Endodermal cell (in vitro differentiated cells): ENCODE data around the gene PRDM5. TPM values are rescaled to one million over a fixed set of nuclear protein-coding genes. Genes with fewer than 3 reads are reported as not detected.

Source experiments
- DNase-seq: peaks from one replicate; pipeline ENCODE4 v3.0.0-alpha.2; 2017
- H3K27ac ChIP-seq: 2 replicates; pipeline ENCODE4 v1.5.1; 2013; ENCODE audit warnings: mild to moderate bottlenecking, low read depth, low read length, moderate library complexity
- H3K27me3 ChIP-seq: 2 replicates; pipeline ENCODE4 v1.6.1; 2013; ENCODE audit warnings: mild to moderate bottlenecking, low read length, moderate library complexity; ENCODE audit not compliant: insufficient read depth, control insufficient read depth, poor library complexity, severe bottlenecking
- H3K36me3 ChIP-seq: 2 replicates; pipeline ENCODE4 v1.7.0; 2013; ENCODE audit warnings: mild to moderate bottlenecking, low read length, moderate library complexity; ENCODE audit not compliant: control insufficient read depth, insufficient read depth
- H3K4me1 ChIP-seq: one replicate; pipeline ENCODE4 v1.7.0; 2013; ENCODE audit warnings: low read length; ENCODE audit not compliant: control insufficient read depth, insufficient read depth
- H3K4me3 ChIP-seq: 2 replicates; pipeline ENCODE4 v1.5.1; 2013; ENCODE audit warnings: mild to moderate bottlenecking, low read length, moderate library complexity
- H3K9ac ChIP-seq: 2 replicates; pipeline ENCODE4 v1.6.1; 2013; ENCODE audit warnings: mild to moderate bottlenecking, low read length, moderate library complexity; ENCODE audit not compliant: poor library complexity, severe bottlenecking; ENCODE audit errors: extremely low read depth
- H3K9me3 ChIP-seq: 2 replicates; pipeline ENCODE4 v1.6.1; 2013; ENCODE audit warnings: mild to moderate bottlenecking, low read length, moderate library complexity; ENCODE audit not compliant: control insufficient read depth
- H3K27ac Mint-ChIP-seq: 2 replicates; pipeline ENCODE4 v1.8.0; 2020; ENCODE audit warnings: mixed read lengths
- H3K27me3 Mint-ChIP-seq: 2 replicates; pipeline ENCODE4 v1.8.0; 2021; ENCODE audit warnings: mild to moderate bottlenecking, mixed read lengths; ENCODE audit not compliant: insufficient read depth
- H3K36me3 Mint-ChIP-seq: 2 replicates; pipeline ENCODE4 v1.8.0; 2020; ENCODE audit warnings: low read depth, mixed read lengths
- H3K4me1 Mint-ChIP-seq: 2 replicates; pipeline ENCODE4 v1.8.0; 2020; ENCODE audit warnings: mixed read lengths
- H3K4me3 Mint-ChIP-seq: 2 replicates; pipeline ENCODE4 v1.8.0; 2020; ENCODE audit warnings: mild to moderate bottlenecking, moderate library complexity, mixed read lengths
- H3K9me3 Mint-ChIP-seq: 2 replicates; pipeline ENCODE4 v1.8.0; 2020; ENCODE audit warnings: mild to moderate bottlenecking, mixed read lengths
- CTCF ChIP-seq: fragments of 200-600 bp; sonication (generic); conservative IDR thresholded peaks from 2 replicates; pipeline ENCODE4 v1.5.0; 2021; ENCODE audit warnings: antibody characterized with exemption, mild to moderate bottlenecking
- WGBS, 2 experiments: methylation state at CpG; one replicate each; pipeline versions ENCODE4 v1.1.5 to v1.1.7; 2013; ENCODE audit warnings: missing lambda C conversion rate in 2 of 2, mixed read lengths in 1 of 2; ENCODE audit not compliant: insufficient coverage in 1 of 2, insufficient read length in 1 of 2; 5-methylcytosine and 5-hydroxymethylcytosine counted together
- total RNA-seq, 2 donors: library from RNA; stranded (reverse); fragmentation: NEBNext Ultra II Directional in 1 of 2; extraction: Animal tissue kit (Norgen Biotek cat#: 25700) in 1 of 2; gene quantifications; 2 replicates in 1 of 2; 3 replicates in 1 of 2; pipeline ENCODE4 v1.2.1, GENCODE V29; 2021

The PRDM5 gene
- total RNA-seq, 2 donors from 2014 or later, result 18.3 to 19.1 TPM

- Histone ChIP-seq H3K9me3 (no peaks in the 10 kb centered on the region), H3K4me1 (peaks cover 8% of the 10 kb centered on the region), H3K9ac (no peak overlapping the region), H3K4me3 (no peak overlapping the region), H3K36me3 (no peaks in the 10 kb centered on the region), H3K27me3 (no peaks in the 10 kb centered on the region), H3K27ac (no peak overlapping the region)
- Mint-ChIP-seq H3K4me3 (no peak overlapping the region), H3K9me3 (no peaks in the 10 kb centered on the region), H3K27me3 (no peaks in the 10 kb centered on the region), H3K4me1 (peaks cover 14% of the 10 kb centered on the region), H3K27ac (no peak overlapping the region), H3K36me3 (no peaks in the 10 kb centered on the region)
- 70 to 100% methylated on average over 2 to 4 of the region's 4 CpGs for WGBS, 2 experiments
- TF ChIP-seq CTCF, result no peak
- no peak for DNase-seq
Observed at GRCh38 chr4:120730777-120731320, 191.7 kb downstream of the PRDM5 start.

GRCh38 chr4:120728892-120729675 lies 193.4 kb downstream of the PRDM5 start:
- no peak for TF ChIP-seq CTCF
- no peak overlapping the region for H3K9ac ChIP-seq
- Mint-ChIP-seq H3K27ac (no peak overlapping the region), H3K4me1 (peaks cover 14% of the 10 kb centered on the region), H3K27me3 (no peaks in the 10 kb centered on the region), H3K36me3 (no peaks in the 10 kb centered on the region), H3K9me3 (no peaks in the 10 kb centered on the region), H3K4me3 (no peak overlapping the region)
- 96 to 100% methylated on average over 2 to 3 of the region's 4 CpGs for WGBS, 2 experiments
- H3K4me1 ChIP-seq, result peaks cover 8% of the 10 kb centered on the region
- H3K27ac ChIP-seq, result no peak overlapping the region
- no peak overlapping the region for H3K4me3 ChIP-seq
- H3K27me3 ChIP-seq, result no peaks in the 10 kb centered on the region
- no peaks in the 10 kb centered on the region for H3K9me3 ChIP-seq
- no peaks in the 10 kb centered on the region for H3K36me3 ChIP-seq
- DNase-seq, result no peak

- Histone ChIP-seq H3K27ac (no peak overlapping the region), H3K9ac (no peak overlapping the region), H3K4me3 (no peak overlapping the region), H3K36me3 (no peaks in the 10 kb centered on the region), H3K9me3 (no peaks in the 10 kb centered on the region), H3K4me1 (no peaks in the 10 kb centered on the region), H3K27me3 (no peaks in the 10 kb centered on the region)
- WGBS, 2 experiments, result 75 to 88% methylated on average over 4 to 6 of the region's 6 CpGs
- no peak for TF ChIP-seq CTCF
- no peaks in the 10 kb centered on the region for H3K9me3 Mint-ChIP-seq
- H3K4me3 Mint-ChIP-seq, result no peak overlapping the region
- H3K27me3 Mint-ChIP-seq, result no peaks in the 10 kb centered on the region
- H3K36me3 Mint-ChIP-seq, result no peaks in the 10 kb centered on the region
- peaks cover 19% of the 10 kb centered on the region for H3K4me1 Mint-ChIP-seq
- no peak for DNase-seq
- H3K27ac Mint-ChIP-seq, result no peak overlapping the region
Observed at GRCh38 chr4:120725639-120726580, 196.6 kb downstream of the PRDM5 start.
